GM19193 (cell line): ENCODE results near the gene PLOD2.

Source experiments
- POLR2A ChIP-seq: IDR thresholded peaks from 4 replicates; pipeline ENCODE4 v1.6.1; 2011; ENCODE audit not compliant: insufficient read depth, insufficient read length; ENCODE audit errors: extremely low read depth

PLOD2 gene

DNA sequence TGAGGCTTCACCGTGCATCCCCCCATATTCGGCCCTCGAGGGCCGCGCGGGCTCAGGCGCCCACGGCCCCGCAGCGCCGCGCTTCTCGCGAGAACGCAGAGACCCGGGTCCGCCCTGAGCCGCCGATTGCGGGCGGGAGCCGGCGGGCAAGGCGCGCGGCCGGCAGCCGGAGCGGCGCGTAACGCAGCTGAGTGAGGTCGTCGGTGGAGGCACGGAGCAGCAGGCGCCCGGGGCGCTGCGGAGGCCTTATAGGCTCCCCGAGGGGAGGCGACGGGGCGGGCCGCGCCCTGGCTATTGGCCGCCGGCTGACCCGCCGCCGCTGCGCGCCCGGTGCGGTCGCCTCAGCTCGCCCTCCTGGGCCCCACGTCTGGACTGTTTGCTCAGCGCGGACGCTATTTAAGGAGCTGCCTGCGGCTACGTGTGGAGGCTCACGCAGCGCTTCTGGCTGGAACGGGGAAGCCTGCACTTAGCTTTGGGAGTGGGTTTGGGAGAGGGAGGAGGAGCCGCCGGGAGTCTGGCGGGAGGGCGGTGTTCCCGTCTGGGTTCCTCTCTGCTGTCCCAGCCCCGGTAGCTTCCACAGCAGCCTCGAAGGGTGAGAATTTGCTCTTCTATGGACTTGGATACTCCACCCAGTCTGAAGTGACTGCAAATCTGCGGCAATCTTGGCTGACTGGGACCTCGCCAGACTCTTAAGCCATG is at the start of gene PLOD2:
Gene PLOD2, minus strand, starts transcription at position 221 of the 699 bp plus-strand sequence. Its CDS starts 195 bp downstream, at position 26.
- TF ChIP-seq POLR2A = peak; percentile 38

DNA sequence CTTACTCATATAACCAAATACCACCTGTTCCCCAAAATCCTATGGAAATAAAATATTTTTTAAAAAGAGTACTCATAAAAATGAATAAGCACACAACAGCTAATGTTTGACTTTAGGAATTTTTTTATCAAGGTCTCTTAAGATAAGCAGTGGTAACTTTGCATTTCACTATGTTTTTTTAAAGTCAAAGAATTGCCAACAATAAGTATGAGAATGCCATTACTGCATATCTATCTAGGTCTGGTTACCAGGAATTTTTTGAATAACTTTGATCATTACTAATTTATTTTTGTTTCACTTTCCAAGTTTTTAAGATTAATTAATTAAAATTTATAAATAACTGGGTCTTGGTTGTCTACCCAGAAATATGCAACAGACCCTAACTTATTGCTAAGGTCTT is 48.4 kb upstream of the PLOD2 start:
- TF ChIP-seq POLR2A = no peak

DNA sequence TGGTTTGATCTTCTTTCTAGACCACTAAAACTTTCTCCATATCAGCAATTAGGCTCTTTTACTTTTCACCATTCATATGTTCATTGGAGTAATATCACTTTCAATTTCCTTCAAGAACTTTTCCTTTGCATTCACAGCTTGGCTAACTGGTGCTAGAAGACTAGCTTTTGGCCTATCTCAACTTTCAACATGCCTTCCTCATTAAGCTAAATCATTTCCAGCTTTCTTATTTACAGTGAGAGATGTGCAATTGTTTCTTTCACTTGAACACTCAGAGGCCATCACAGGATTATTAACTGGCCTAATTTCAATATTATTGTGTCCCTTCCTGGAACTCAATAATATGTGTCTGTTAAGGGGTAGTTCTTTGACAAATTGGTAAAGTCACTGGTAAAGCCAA is 42.8 kb upstream of the PLOD2 start:
- TF ChIP-seq POLR2A = no peak

DNA sequence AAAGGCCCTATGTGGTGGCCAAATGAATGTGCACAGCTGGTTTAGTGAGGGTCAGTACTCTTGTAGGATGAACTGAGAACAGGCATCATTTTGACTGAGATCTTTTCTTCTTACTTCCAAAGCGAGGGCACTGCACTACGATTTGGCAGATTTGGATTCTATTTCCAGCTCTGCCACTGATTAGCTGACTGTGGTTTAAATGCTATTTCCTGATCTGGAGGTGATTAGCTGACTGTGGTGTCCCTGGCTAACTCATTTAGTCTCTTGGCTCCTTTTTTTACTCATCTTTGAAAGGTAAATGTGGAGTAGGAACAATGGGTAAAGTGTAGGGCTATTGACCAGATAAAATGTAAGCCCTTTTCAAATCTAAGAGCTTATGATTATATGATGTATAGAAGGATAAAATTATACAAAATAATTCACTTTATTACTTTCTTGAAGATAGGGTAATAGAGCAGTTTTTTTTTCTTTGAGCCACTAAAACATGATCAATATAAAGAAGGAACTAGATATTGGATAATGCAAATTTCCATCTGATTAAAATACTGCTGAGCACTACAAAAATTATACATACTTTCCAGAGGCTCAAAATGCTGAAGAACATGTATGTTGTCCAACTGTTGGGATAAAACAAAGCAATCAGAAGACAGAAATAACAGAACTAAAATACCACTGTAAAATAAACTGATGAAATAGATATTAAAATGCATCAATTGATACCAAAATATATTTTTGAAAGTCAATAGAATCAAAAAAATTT is 39.7 kb upstream of the PLOD2 start:
- TF ChIP-seq POLR2A = no peak

DNA sequence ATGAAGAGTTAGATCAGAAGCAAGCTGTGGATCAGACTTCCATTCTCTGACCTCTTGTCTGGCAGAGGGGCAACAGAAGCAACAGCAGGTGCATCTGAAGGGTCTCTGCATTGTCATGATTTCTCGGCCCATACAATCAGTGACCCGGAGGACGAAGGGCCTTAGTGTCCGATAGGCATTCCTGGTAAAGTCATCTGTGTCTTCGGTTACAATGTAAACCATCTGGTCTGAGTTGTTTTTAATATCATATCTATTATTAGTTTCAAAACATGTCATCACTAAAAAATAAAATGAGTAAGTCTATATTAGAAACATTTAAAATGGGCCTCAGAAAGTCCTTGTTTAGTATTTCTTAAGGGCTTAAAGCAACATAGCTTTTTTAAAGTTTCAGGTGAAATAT is 38.8 kb upstream of the PLOD2 start:
- TF ChIP-seq POLR2A = no peak

DNA sequence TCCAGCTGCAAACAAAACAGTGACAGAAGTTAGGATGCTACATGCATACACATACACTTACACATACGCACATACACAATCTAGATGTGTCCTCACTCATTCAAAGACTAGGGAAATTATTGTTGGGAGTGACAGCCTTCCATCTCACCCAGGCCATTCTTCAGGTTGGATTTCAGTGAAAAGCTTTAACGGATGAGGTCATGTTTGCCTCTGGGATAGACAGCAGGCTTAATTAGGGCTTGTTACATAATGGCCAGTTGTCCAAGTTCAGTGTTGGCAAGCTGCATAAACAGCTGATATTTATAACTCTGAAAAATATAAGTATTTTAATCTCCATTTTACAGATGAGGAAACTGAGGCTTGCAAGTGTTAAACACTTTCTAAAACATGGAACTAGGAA is 35.8 kb upstream of the PLOD2 start:
- no peak for TF ChIP-seq POLR2A

DNA sequence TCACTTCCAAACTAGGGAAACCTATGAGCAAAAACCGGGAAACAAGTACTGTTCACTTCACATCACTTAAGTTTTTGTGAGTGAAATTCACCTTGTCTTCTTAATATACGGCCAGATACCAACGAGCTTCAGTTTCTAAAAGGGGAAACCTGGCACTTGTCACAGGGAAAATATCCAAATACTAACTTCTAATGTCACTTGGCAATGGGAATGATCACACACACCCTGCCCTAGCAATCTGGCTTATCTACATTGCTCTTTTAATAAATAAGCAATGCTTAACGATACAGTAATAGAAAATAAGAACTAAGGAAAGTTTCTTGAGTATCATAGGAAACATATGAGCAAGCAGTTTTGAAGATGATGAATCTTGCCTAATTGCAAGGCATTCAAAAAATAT is 34.6 kb upstream of the PLOD2 start:
- no peak for TF ChIP-seq POLR2A

DNA sequence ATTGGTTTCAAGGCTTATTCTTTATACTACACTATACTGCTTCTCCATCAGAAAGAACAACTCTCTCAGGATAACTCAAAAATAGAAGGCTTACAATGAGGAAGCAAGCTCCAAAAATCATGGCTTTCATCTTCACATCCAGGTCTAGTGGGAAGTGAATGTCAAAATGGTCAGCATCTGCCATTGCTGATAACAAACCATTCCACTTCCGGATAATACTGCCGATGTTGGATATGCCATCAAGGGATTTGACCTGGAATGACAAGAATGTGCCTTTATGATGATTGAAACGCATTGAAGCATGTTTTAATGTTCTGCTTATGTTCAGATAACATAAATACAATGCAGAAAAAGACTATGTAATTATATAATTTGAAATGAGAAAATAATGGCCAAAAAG is 34.0 kb upstream of the PLOD2 start:
- TF ChIP-seq POLR2A = no peak

DNA sequence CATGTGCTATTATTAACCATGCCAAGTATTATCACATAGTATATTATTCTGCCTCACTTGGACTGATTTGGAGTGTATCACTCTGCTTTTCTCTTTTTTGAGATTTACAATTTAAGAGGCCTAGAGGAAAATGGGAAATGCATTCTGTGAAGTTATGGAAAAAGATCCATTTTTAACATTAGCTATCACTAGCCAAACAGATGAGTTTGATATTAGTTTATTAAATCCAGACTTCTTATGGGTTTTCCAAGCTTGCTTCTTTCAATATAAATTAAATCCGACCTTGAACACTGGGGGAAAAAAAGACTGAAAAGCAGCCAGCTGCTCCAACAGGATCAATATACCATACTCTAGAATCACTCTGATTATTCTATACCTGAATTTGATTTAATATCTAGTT is 30.1 kb upstream of the PLOD2 start:
- no peak for TF ChIP-seq POLR2A

DNA sequence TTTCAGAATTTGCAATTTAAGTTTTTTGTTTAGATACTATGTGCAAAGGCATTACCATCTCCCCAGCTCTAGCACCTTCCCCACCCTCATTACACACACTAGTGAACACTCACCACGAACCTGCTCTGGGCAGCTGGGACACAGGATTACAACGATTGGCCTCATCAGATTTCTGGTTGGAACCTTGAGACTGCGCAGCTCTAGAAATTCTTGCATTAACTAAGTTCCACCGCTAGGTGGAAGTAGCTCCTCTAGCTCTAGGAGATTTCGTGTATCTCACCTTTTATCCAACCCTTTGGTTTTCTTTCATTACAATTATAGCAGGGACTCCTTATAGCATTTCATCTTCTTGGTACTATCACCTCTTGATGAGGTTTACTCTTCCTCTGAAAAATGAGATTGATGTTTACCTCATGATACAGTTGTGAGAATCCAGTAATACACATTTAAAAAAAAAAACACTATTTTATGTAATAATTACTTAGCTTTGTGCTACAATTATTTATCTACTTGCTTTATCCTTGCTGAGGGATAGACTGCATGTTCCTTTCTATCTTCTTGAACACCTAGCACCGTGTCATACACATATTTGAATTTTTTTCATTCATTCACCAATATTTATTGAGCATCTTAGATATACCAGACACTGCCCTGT is 28.7 kb upstream of the PLOD2 start:
- no peak for TF ChIP-seq POLR2A

DNA sequence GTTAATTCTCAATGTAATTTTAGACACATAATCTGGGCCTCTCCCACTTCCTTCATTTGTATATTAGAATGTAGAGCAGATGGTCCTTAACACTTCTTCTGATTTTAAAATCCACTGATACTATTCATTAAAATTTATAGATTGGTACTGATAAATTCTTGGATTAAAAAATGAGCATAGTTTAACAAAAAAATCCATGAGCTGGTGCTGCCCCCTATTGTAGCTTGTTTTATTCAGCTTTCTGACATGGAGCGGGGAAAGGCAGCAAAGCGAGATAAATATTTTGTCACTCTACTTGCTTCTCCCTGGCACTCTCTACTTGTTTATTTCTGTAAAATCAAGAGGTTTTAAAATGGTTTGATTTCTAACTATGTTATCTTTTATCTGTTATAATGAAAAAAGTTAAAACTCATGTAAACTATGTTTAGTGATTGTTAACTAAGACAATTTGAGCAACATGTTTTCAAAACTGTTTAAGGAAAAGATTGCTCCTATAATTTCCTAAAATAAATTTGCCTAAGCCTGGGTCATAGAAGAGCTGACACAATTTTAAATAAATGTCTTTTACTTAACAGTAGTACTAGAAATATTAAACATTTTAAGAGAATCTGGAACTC is 26.5 kb upstream of the PLOD2 start:
- TF ChIP-seq POLR2A = no peak

DNA sequence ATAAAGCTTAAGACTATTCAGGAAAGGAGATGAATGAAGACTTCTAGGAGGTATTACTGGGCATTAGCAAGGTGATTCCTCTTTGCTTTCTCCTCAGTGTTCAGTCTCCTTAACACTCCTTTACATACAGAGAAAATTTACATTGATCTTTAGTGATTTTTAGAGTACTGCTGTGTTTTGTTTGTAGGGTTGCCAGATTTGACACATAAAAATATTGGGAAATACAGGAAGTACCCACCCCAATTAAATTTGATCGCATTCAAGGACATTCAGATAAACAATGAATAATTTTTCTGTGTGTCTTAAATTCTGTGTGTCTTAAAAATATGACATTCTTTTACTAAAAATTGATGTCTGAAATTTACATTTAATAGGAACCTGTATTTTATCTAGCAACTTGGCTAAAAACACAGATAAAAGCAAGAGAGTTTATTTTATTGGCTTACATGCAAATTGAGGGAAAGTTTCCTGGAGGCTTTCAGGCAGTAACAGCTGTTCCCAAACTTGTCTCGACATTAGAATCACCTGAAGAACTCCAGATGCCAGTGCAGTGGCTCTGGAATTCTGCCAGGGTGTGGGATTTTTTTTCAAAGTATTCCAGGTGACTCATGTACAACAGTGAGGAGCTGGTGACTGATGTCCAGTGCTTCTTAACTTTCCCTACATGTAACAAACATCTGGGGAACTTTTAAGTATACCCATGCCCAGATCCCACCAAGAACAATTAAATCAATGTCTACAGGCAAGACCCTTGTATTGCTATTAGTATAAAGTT is 23.4 kb upstream of the PLOD2 start:
- no peak for TF ChIP-seq POLR2A

DNA sequence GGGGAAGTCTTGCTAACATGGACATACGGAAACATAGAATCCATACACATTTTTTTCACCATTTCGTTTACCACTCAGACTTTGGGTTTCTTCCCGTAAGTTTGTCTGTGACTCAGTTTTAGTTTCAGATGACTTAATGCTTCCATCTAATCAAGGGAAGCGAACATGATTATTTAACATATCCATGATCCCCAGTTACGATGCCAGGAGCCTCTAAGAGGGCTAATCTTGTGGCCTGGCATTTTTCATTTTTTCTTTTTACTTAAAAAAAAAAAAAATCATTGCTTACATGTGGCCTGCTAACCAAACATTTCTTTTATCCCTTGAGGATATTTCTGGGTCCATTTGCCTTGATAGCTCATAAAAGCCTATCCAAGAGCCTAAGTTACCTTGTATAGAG is 20.2 kb upstream of the PLOD2 start:
- no peak for TF ChIP-seq POLR2A

DNA sequence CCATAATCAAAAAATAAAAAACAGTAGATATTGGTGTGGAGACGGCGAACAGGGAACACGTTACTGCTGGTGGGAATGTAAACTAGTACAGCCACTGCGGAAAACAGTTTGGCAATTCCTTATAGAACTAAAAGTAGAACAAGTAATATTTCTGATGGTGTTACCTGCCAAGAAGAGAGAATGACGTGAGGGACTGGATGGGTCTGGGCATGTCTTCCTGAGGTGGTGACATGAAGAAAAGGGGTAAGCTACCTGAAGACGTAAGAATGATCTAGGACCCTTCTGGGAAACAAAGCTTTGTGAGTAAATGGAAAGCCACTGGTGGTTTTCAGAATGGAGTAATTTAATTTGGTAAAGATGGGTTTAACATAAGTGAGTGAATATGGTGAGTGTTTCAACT is 19.4 kb upstream of the PLOD2 start:
- TF ChIP-seq POLR2A = no peak
